Adipocyte (in vitro differentiated cells): Measurements from ENCODE around the gene NR2E1.

Source experiments
- DNase-seq: peaks from one replicate; pipeline ENCODE4 v3.0.0-alpha.2; 2015; ENCODE audit warnings: low read depth
- H3K27me3 ChIP-seq: replicated peaks from 2 replicates; pipeline ENCODE4 v1.7.0; 2013; ENCODE audit warnings: mild to moderate bottlenecking, low read length, moderate library complexity; ENCODE audit not compliant: control insufficient read depth, insufficient read depth
- H3K36me3 ChIP-seq: 2 replicates; pipeline ENCODE4 v1.7.0; 2013; ENCODE audit warnings: low read length, mild to moderate bottlenecking, moderate library complexity; ENCODE audit not compliant: control insufficient read depth, insufficient read depth, severe bottlenecking
- H3K4me1 ChIP-seq: 2 replicates; pipeline ENCODE4 v1.7.0; 2013; ENCODE audit warnings: mild to moderate bottlenecking, low read length, moderate library complexity; ENCODE audit not compliant: control insufficient read depth, insufficient read depth
- H3K4me3 ChIP-seq: 2 replicates; pipeline ENCODE4 v1.7.0; 2013; ENCODE audit warnings: mild to moderate bottlenecking, low read length, moderate library complexity
- H3K9ac ChIP-seq: 2 replicates; pipeline ENCODE4 v1.7.0; 2013; ENCODE audit warnings: mild to moderate bottlenecking, low read length, moderate library complexity
- H3K9me3 ChIP-seq: 2 replicates; pipeline ENCODE4 v1.7.0; 2013; ENCODE audit warnings: mild to moderate bottlenecking, low read length, moderate library complexity; ENCODE audit not compliant: control insufficient read depth

NR2E1 gene

GRCh38 chr6:108165714-108166663 is at the start of gene NR2E1:
NR2E1 (plus strand) TSS chr6:108166022; CDS start chr6:108166766, 744 bp downstream.
- Histone ChIP-seq H3K27me3 (peaks cover 98% of the 10 kb centered on the region), H3K4me1 (peaks cover 15% of the 10 kb centered on the region), H3K9ac (no peak within 1 kb of the TSS), H3K36me3 (no peaks in the 10 kb centered on the region), H3K4me3 (no peak within 1 kb of the TSS), H3K9me3 (no peaks in the 10 kb centered on the region)
- DNase-seq: peak; percentile 10

GRCh38 chr6:108116546-108117426 is 49.0 kb upstream of the NR2E1 start:
- Histone ChIP-seq H3K4me3 (peak overlapping the region; percentile 80), H3K9me3 (no peaks in the 10 kb centered on the region), H3K27me3 (peaks cover 56% of the 10 kb centered on the region), H3K9ac (no peak overlapping the region), H3K4me1 (peaks cover 25% of the 10 kb centered on the region), H3K36me3 (no peaks in the 10 kb centered on the region)
- DNase-seq: no peak

GRCh38 chr6:108117427-108118358 is 48.1 kb upstream of the NR2E1 start:
- peak; percentile 55 for DNase-seq
- peaks cover 25% of the 10 kb centered on the region for H3K4me1 ChIP-seq

GRCh38 chr6:108118359-108118724 is 47.5 kb upstream of the NR2E1 start:
- peaks cover 23% of the 10 kb centered on the region for H3K4me1 ChIP-seq
- H3K9ac ChIP-seq: no peak overlapping the region
- H3K9me3 ChIP-seq: no peaks in the 10 kb centered on the region
- no peak for DNase-seq
- H3K36me3 ChIP-seq: no peaks in the 10 kb centered on the region
- peak overlapping the region; percentile 81 for H3K4me3 ChIP-seq
- H3K27me3 ChIP-seq: peaks cover 68% of the 10 kb centered on the region

More at GRCh38 chr6:108117427-108118358, 48.1 kb upstream of the NR2E1 start:
- Histone ChIP-seq H3K9me3 (no peaks in the 10 kb centered on the region), H3K27me3 (peaks cover 62% of the 10 kb centered on the region), H3K4me3 (peak overlapping the region; percentile 80), H3K9ac (no peak overlapping the region), H3K36me3 (no peaks in the 10 kb centered on the region)

GRCh38 chr6:108118810-108119768 is 46.7 kb upstream of the NR2E1 start:
- Histone ChIP-seq H3K4me3 (peak overlapping the region; percentile 81), H3K4me1 (peaks cover 23% of the 10 kb centered on the region), H3K9me3 (peaks cover 2% of the 10 kb centered on the region), H3K36me3 (no peaks in the 10 kb centered on the region), H3K27me3 (peaks cover 76% of the 10 kb centered on the region), H3K9ac (no peak overlapping the region)
- no peak for DNase-seq

- no peak overlapping the region for H3K4me3 ChIP-seq
- no peak overlapping the region for H3K9ac ChIP-seq
- DNase-seq: no peak
- H3K4me1 ChIP-seq: peaks cover 20% of the 10 kb centered on the region
- H3K36me3 ChIP-seq: no peaks in the 10 kb centered on the region
- H3K27me3 ChIP-seq: peaks cover 82% of the 10 kb centered on the region
- H3K9me3 ChIP-seq: peaks cover 8% of the 10 kb centered on the region
Measured at GRCh38 chr6:108119769-108120141, 46.1 kb upstream of the NR2E1 start.

GRCh38 chr6:108120311-108120710 is 45.5 kb upstream of the NR2E1 start:
- no peak for DNase-seq
- Histone ChIP-seq H3K36me3 (no peaks in the 10 kb centered on the region), H3K4me3 (no peak overlapping the region), H3K4me1 (peaks cover 14% of the 10 kb centered on the region), H3K9ac (no peak overlapping the region), H3K9me3 (peaks cover 8% of the 10 kb centered on the region), H3K27me3 (peaks cover 85% of the 10 kb centered on the region)

- DNase-seq: no peak
- Histone ChIP-seq H3K4me1 (peaks cover 11% of the 10 kb centered on the region), H3K9me3 (peaks cover 8% of the 10 kb centered on the region), H3K4me3 (no peak overlapping the region), H3K27me3 (peaks cover 85% of the 10 kb centered on the region), H3K9ac (no peak overlapping the region), H3K36me3 (no peaks in the 10 kb centered on the region)
Measured at GRCh38 chr6:108121612-108122011, 44.2 kb upstream of the NR2E1 start.

- Histone ChIP-seq H3K4me3 (no peak overlapping the region), H3K9ac (no peak overlapping the region), H3K27me3 (peaks cover 91% of the 10 kb centered on the region), H3K36me3 (no peaks in the 10 kb centered on the region), H3K4me1 (peaks cover 6% of the 10 kb centered on the region), H3K9me3 (peaks cover 8% of the 10 kb centered on the region)
- DNase-seq: no peak
Measured at GRCh38 chr6:108123481-108123929, 42.3 kb upstream of the NR2E1 start.

GRCh38 chr6:108123946-108124345 is 41.9 kb upstream of the NR2E1 start:
- no peaks in the 10 kb centered on the region for H3K36me3 ChIP-seq
- DNase-seq: no peak
- peaks cover 89% of the 10 kb centered on the region for H3K27me3 ChIP-seq
- H3K9me3 ChIP-seq: peaks cover 8% of the 10 kb centered on the region
- no peak overlapping the region for H3K9ac ChIP-seq
- H3K4me3 ChIP-seq: no peak overlapping the region
- peaks cover 2% of the 10 kb centered on the region for H3K4me1 ChIP-seq
